ENCODE data around the gene TULP3.

TULP3 gene

DNA sequence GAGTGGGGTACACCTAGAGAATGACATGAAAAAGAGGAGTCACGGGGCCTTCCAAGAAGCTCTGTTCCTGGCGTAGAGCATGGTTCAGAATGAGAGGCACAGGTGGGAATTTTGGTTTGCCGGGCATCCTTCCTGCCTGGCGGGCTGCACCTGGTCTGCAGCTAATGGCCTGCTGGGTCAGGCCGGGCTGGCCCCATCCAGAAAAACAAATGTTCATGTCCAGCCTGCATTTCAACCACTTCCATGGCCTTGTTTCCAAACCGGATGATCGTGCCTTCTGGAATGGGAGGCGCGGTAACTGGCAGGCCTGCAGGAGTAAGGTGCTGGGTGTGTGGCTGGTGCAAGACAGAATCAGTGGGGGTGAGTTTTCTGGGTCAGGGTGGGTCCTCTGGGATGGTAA, 82.9 kb downstream of the TULP3 start:
- no peak for DNase-seq

DNA sequence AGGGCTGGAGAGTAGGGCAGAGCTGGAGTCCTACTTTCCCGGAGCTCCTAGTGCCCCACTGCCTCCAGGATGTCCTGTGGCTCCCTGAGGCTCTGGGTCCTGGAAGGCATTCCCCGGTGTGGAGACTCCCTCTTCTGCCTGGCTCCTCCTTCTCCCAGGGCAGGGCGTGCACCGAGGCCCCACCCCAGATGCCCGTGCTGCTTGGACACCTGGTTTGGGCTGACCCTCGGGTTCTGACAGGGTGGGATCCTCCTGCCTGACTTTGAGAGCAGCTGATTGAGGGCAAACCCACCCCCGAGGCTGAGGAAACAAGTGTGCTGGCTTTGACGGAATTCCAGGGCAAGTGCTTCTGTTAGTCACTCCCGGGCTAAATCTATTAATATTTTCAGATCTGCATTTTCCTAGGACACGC, 83.9 kb downstream of the TULP3 start:
- DNase-seq, result no peak

GRCh38 chr12:2976581-2976996, 85.9 kb downstream of the TULP3 start:
- no peak for DNase-seq

DNA sequence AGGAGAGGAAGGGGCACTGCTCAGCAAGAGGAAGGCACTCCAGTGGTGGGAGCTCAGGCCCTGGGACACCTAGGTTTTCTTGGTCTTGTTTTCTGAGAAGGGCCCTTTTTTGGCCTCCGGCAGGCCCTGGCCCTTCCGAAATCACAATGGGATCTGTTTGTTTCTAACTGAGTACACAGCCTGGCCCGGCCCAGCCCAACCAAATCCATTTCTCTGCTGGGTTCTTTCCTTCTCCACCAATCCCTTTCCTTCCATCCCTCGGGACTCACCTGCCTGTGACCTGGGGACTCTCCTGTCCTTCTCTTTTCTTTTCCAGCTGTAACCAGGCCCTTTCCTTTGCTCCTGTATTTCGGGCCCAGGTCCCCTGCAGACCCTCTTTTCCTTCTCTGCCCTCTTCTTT, 87.1 kb downstream of the TULP3 start:
- no peak for DNase-seq

DNA sequence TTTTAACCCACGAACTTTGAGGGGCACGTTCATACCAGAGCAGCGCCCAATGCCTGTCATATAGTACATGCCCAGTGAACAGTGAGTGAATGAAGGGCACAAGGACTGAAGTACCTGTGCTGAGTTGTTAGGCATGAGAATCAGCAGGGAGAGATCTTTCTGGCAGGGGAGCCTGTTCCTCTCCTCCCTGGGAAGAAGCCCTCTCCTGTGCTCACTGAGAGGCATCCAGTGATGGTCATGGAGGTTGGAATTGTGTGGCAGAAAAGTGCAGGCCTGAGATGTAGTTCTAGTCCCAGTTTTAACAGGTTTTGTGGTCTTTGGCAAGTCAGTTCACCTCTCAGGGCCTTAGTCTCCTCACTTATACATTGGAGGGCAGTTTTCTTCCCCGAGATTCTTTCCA, 89.1 kb downstream of the TULP3 start:
- no peak for DNase-seq

- DNase-seq, result no peak
Observed at GRCh38 chr12:2980630-2981029, 89.9 kb downstream of the TULP3 start.

- DNase-seq, result no peak
Observed at GRCh38 chr12:2982361-2982760, 91.7 kb downstream of the TULP3 start.

GRCh38 chr12:2984249-2984648, 93.6 kb downstream of the TULP3 start:
- no peak for DNase-seq

DNA sequence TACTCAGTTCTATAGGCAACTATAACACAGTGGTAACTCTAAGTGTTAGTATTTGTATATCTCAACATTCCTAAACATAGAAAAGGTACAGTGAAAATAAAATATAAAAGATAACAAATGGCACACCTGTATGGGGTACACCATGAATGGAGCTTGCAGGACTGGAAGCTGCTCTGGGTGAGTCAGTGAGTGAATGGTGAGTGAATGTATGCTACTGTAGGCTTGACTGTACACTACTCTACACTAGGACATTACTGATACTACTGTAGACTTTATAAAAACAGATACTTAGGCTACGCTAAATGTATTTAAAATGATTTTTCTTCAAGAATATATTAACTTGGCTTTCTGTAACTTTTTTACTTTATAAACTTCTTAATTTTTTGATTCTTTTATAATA, 94.0 kb downstream of the TULP3 start:
- DNase-seq, result no peak

DNA sequence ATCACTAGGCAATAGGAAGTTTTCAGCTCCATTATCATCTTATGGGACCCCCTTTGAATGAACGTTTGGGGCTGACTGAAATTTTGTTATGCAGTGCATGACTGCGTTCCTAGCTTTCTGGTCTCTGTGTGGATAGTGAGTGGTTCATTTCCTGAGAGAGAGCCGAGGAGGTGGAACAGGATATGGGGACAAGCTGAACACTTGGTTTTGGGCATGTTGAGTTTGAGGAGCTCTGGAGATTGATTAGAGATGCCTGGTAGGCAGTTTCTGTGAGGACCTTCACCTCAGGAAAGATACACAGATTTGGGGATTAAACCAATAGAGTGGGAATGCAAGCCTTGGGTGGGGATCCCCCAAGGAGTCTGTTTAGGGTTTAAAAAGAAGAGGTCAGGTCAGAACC, 96.2 kb downstream of the TULP3 start:
- DNase-seq, result no peak

DNA sequence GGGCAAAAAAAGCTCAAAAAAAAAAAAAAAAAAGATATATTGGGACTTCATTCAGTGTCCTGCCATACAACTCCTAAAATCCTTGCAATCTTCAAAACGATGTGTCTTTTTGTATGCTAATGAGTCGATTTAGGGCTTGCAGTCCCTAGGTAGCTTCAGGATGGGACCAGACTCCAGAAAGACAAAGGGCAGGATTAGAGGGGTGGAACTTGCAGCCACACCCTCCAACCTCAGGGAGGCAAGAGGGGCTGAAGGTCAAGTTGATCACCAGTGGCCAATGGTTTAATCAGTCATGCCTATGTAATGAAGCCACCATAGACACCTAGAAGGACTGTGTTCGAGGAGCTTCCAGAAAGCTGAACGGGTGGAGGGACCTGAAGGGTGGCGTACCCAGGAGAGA, 97.8 kb downstream of the TULP3 start:
- DNase-seq, result no peak

All from DMS153 (cell line).